ENCODE results near the gene CD74. TPM values are rescaled to one million over a fixed set of nuclear protein-coding genes. Genes with fewer than 3 reads are reported as not detected.

The CD74 gene
- total RNA-seq, 1 donor from 2014 or later: 24.9 TPM

DNA sequence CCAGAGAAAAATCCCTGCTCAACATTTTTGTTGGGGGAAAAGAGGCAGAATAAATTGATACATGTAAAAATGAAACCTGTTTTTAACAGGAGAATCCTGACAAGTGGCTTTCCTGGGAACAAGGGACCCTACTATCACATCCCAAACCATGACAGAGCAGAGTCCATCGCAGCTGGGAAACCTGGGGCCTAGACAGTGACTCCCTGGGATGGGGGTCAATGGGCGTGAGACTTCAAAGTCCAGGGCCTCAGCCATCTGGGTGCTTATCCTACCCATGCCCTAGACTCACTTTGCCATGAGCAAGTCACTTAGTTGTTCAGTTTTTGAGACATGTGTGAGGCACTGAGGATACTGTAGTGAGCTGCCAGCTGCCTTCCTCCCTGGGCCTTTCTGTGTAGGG lies 49.5 kb downstream of the CD74 start:
- H3K4me3 Mint-ChIP-seq: no peak overlapping the region
- TF ChIP-seq, protein P1, sequence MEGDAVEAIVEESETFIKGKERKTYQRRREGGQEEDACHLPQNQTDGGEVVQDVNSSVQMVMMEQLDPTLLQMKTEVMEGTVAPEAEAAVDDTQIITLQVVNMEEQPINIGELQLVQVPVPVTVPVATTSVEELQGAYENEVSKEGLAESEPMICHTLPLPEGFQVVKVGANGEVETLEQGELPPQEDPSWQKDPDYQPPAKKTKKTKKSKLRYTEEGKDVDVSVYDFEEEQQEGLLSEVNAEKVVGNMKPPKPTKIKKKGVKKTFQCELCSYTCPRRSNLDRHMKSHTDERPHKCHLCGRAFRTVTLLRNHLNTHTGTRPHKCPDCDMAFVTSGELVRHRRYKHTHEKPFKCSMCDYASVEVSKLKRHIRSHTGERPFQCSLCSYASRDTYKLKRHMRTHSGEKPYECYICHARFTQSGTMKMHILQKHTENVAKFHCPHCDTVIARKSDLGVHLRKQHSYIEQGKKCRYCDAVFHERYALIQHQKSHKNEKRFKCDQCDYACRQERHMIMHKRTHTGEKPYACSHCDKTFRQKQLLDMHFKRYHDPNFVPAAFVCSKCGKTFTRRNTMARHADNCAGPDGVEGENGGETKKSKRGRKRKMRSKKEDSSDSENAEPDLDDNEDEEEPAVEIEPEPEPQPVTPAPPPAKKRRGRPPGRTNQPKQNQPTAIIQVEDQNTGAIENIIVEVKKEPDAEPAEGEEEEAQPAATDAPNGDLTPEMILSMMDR (conservative IDR thresholded peaks at IDR 0.05): no peak
- DNase-seq (ENCODE audit: extremely low spot score, unreplicated experiment): no peak
- H3K27me3 Mint-ChIP-seq: no peaks in the 10 kb centered on the region
- H3K4me1 Mint-ChIP-seq (ENCODE audit: unreplicated experiment): peaks cover 7% of the 10 kb centered on the region
- no peaks in the 10 kb centered on the region for H3K9me3 Mint-ChIP-seq
- peaks cover 13% of the 10 kb centered on the region for H3K36me3 Mint-ChIP-seq
- H3K27ac Mint-ChIP-seq: no peak overlapping the region

DNA sequence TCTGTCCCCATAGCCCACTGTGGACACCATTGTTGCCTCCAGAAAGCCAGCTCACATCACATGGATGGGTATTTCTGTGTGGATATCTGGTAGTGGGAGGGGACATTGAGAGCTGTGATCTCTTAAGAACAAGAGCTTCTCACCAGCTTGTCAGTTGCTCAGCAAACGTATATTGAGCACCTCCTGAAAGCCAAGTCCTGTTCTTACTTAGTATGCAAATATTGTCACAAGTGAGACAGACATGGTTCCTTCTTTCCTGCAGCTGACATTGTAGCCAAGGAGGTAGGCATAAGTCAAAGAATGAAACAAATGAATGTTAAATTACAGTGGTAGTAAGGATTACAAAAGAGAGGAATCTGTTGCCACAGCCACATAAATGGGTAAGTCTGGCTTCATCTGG lies 51.4 kb downstream of the CD74 start:
- Mint-ChIP-seq H3K27me3 (no peaks in the 10 kb centered on the region), H3K4me3 (no peak overlapping the region), H3K27ac (no peak overlapping the region), H3K36me3 (peaks cover 13% of the 10 kb centered on the region), H3K9me3 (no peaks in the 10 kb centered on the region), H3K4me1 (ENCODE audit: unreplicated experiment) (peaks cover 17% of the 10 kb centered on the region)
- TF ChIP-seq, protein P1 (conservative IDR thresholded peaks at IDR 0.05): no peak
- DNase-seq (ENCODE audit: extremely low spot score, unreplicated experiment): no peak

DNA sequence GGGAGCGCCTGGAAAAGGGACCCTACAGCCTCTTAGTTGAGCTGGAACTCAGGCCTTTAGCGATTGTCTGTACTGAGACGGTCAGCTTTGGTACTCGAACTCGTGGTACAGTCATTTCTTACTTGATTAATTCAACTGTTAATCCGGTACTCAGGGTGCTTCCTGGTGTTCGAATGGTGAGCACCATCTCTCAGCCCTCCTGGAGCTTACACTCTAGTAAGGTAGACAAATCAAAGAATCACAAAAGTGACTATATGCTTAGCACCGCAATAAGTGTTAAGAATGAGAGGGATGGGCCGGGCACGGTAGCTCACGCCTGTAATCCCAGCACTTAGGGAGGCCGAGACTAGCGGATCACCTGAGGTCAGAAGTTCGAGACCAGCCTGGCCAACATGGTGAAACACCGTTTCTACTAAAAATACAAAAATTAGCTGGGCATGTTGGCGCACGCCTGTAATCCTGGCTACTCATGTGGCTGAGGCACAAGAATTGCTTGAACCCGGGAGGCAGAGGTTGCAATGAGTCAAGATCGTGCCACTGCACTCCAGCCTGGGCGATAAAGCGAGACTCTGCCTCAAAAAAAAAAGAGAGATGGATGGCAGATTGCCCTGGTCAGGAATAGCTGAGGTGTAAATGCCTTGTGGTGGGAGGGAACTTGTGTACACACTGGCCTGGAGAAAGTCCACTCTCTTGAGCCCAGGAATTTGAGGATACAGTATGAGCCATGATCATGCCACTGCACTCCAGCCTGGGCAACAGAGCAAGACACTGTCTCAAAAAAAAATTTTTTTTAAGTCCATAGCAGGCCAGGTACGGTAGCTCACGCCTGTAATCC lies 54.2 kb downstream of the CD74 start:
- peaks cover 4% of the 10 kb centered on the region for H3K27me3 Mint-ChIP-seq
- H3K9me3 Mint-ChIP-seq: no peaks in the 10 kb centered on the region
- peak overlapping the region; percentile 93 for H3K4me3 Mint-ChIP-seq
- peak overlapping the region; percentile 67 for H3K27ac Mint-ChIP-seq
- H3K4me1 Mint-ChIP-seq (ENCODE audit: unreplicated experiment): peaks cover 23% of the 10 kb centered on the region
- TF ChIP-seq, protein P1 (conservative IDR thresholded peaks at IDR 0.05): no peak
- H3K36me3 Mint-ChIP-seq: peaks cover 13% of the 10 kb centered on the region
- no peak for DNase-seq (ENCODE audit: extremely low spot score, unreplicated experiment)

DNA sequence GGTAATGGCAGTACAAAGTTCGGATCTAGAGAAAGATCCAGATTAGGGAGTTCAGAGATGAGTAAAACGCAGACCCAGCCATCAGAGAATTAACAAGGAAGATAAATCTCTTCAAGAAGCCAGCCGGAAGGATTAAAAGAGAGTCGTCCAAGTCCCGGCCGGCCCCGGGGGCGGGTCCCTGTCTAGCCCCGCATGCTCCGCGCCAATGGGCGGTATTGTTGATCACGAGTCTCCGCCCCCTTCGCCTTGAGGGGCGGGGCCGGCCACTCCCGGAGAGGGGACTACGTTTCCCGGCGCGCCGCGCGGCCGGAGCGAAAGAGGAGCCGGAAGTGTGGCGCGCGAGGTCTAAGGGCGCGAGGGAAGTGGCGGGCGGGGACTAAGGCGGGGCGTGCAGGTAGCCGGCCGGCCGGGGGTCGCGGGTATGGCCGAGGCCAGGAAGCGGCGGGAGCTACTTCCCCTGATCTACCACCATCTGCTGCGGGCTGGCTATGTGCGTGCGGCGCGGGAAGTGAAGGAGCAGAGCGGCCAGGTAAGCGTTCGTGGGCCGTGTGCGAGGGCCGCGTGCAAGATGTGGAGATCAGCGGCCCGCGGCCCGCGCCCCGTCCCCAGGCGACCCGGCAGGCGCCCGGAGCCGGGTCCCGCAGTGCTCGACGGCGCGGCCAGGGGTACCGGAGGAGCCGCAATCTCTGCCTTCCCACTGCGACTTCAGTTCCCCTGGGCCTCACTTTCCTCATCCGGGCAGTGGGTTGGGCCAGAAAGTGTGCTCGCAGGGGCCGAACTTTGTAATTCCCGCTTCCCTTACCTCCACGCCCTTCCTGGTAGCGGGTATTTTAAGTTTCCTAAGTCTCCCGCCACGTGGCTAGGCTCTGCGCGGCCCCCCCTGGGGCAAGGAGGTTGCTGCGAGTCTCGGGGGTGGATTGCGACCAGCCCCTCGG lies 55.1 kb downstream of the CD74 start, which contains the start of gene TCOF1:
Gene TCOF1 (plus strand): TSS at position 372 of the 935 bp plus-strand sequence. CDS start 50 bp downstream, at position 422.
- peak; percentile 99 for DNase-seq (ENCODE audit: extremely low spot score, unreplicated experiment)
- Mint-ChIP-seq H3K4me3 (peak within 1 kb of the TSS; percentile 93), H3K36me3 (peaks cover 10% of the 10 kb centered on the region), H3K4me1 (ENCODE audit: unreplicated experiment) (peaks cover 27% of the 10 kb centered on the region), H3K27me3 (peaks cover 4% of the 10 kb centered on the region), H3K27ac (peak within 1 kb of the TSS; percentile 67), H3K9me3 (no peaks in the 10 kb centered on the region)
- TF ChIP-seq, protein P1 (conservative IDR thresholded peaks at IDR 0.05): no peak

DNA sequence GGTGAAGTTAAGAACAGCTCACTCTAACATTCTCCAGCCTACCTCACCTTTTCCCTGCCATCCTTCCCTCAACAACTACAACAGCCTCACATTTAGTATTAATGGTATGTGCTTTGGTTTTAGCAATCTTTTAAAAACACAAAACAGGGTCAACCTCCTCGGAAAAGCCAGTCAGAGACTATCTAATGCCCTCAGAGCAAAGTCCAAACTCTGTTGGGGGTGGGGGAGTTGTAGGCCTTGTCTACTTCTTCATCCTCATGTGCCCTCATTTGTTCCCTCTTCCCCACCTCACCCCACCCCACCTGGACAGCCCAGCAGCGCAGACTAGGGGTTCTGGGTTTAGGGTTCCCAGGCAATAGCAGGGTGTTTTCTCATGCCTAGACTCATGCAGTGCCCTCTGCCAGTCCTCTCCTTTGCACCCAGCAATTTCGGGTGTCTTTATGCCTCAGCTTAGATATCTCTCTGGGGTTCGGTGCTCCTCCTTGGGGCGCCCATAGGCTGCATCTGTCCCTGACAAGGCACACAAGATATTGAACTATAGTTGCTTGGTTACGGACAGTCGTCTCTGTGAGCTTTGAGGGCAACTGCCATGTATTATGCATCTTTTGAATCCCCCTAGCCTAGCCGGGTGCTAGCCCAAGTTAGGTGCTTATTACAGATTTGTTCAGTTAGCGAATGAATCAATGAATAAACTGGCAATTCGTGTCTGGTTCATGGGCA lies 56.0 kb downstream of the CD74 start:
- TF ChIP-seq, protein P1 (conservative IDR thresholded peaks at IDR 0.05): no peak
- Mint-ChIP-seq H3K36me3 (peaks cover 5% of the 10 kb centered on the region), H3K4me3 (peak overlapping the region; percentile 93), H3K4me1 (ENCODE audit: unreplicated experiment) (peaks cover 27% of the 10 kb centered on the region), H3K27me3 (peaks cover 4% of the 10 kb centered on the region), H3K27ac (peak overlapping the region; percentile 67), H3K9me3 (no peaks in the 10 kb centered on the region)
- no peak for DNase-seq (ENCODE audit: extremely low spot score, unreplicated experiment)
